A549 (cell line): Measurements from ENCODE around the gene GBP4. TPM values are rescaled to one million over a fixed set of nuclear protein-coding genes. Genes with fewer than 3 reads are reported as not detected.
"Not testable (repeated sequence)": the region's sequence is repeated elsewhere in the genome, so short reads cannot be mapped to it uniquely, and the experiment has no call there.

Source experiments
- ATAC-seq, 2 experiments: fragments of 200-7000 bp in 1 of 2; fragments of >200 bp in 1 of 2; cut with Nextera tagmentation in 1 of 2; cut with Tn5 transposase in 1 of 2; 3 replicates each; pipeline versions ENCODE4 v1.8.0 to v1.9.1; 2018 to 2020; ENCODE audit warnings: mild to moderate bottlenecking in 1 of 2, moderate library complexity in 1 of 2
- CTCF ChIA-PET: fragments of 300-600 bp; sonication (Branson Sonifier 250); formaldehyde crosslinking; extraction: SDS; loops from one replicate; lab custom pipeline; 2021; ENCODE audit warnings: antibody characterized with exemption, inconsistent platforms; lab: Yijun Ruan, JAX
- POLR2A ChIA-PET: fragments of 350-600 bp; formaldehyde crosslinking; extraction: SDS; loops from one replicate; lab custom pipeline; 2021; ENCODE audit warnings: antibody characterized with exemption, inconsistent platforms; lab: Yijun Ruan, JAX
- DNase-seq, 2 experiments: peaks; one replicate each; pipeline versions ENCODE4 v3.0.0 to v3.0.0-alpha.2; 2011 to 2016; ENCODE audit warnings: low read depth in 1 of 2, low spot score in 1 of 2
- FAIRE-seq: peaks from 2 replicates; lab custom pipeline; 2011; peaks lifted over from hg19 to GRCh38; lab: Jason Lieb, UNC
- H3K27ac ChIP-seq, 2 experiments: fragments of >200 bp; sonication (Bioruptor Twin); formaldehyde crosslinking; 3 replicates each; pipeline ENCODE4 v1.5.1; 2016 to 2017
- H3K4me1 ChIP-seq: fragments of >200 bp; sonication (Bioruptor Twin); formaldehyde crosslinking; 3 replicates; pipeline ENCODE4 v1.6.1; 2016
- H3K4me2 ChIP-seq: fragments of >200 bp; sonication (Bioruptor Twin); formaldehyde crosslinking; 3 replicates; pipeline ENCODE4 v1.6.1; 2016
- H3K4me3 ChIP-seq: fragments of >200 bp; sonication (Bioruptor Twin); formaldehyde crosslinking; 3 replicates; pipeline ENCODE4 v1.5.1; 2016
- H3K9me3 ChIP-seq: fragments of >200 bp; sonication (Bioruptor Twin); formaldehyde crosslinking; 3 replicates; pipeline ENCODE4 v1.6.1; 2016
- BCL3 ChIP-seq: fragments of >200 bp; sonication (Bioruptor Twin); formaldehyde crosslinking; IDR thresholded peaks from 3 replicates; pipeline ENCODE4 v1.6.1; 2016
- CHD4 ChIP-seq: fragments of 200-600 bp; sonication (generic); IDR thresholded peaks from 2 replicates; pipeline ENCODE4 v1.6.1; 2016; ENCODE audit warnings: antibody characterized with exemption, mild to moderate bottlenecking, borderline replicate concordance
- CTCF ChIP-seq: fragments of >200 bp; sonication (Bioruptor Twin); formaldehyde crosslinking; IDR thresholded peaks from 3 replicates; pipeline ENCODE4 v1.5.1; 2016
- EHF ChIP-seq: fragments of 250-450 bp; sonication (Bioruptor Pico); IDR thresholded peaks from 2 replicates; pipeline ENCODE4 v1.5.0; 2020; ENCODE audit warnings: mild to moderate bottlenecking
- EHMT2 ChIP-seq: fragments of 200-600 bp; sonication (generic); IDR thresholded peaks from 2 replicates; pipeline ENCODE4 v1.6.1; 2016; ENCODE audit warnings: antibody characterized with exemption, low read depth, mild to moderate bottlenecking, moderate library complexity
- ESRRA ChIP-seq: fragments of 150-350 bp; IDR thresholded peaks from 2 replicates; pipeline ENCODE4 v1.6.1; 2014; ENCODE audit warnings: mild to moderate bottlenecking, low read length, borderline replicate concordance
- GATA3 ChIP-seq: IDR thresholded peaks from 2 replicates; pipeline ENCODE4 v1.6.1; 2012; ENCODE audit warnings: borderline replicate concordance
- HOXB13 ChIP-seq: fragments of 250-450 bp; sonication (Bioruptor Pico); IDR thresholded peaks from 2 replicates; pipeline ENCODE4 v1.5.0; 2020; ENCODE audit warnings: low read depth, mild to moderate bottlenecking, moderate library complexity
- HOXB5 ChIP-seq: fragments of 250-450 bp; sonication (Bioruptor Pico); IDR thresholded peaks from 2 replicates; pipeline ENCODE4 v1.5.0; 2020; ENCODE audit warnings: mild to moderate bottlenecking, moderate library complexity
- KDM1A ChIP-seq: fragments of 200-600 bp; sonication (generic); IDR thresholded peaks from 2 replicates; pipeline ENCODE4 v1.6.1; 2016; ENCODE audit warnings: low read depth, mild to moderate bottlenecking
- KDM5A ChIP-seq: fragments of 200-600 bp; sonication (generic); IDR thresholded peaks from 2 replicates; pipeline ENCODE4 v1.6.1; 2016; ENCODE audit warnings: antibody characterized with exemption, mild to moderate bottlenecking
- MAFK ChIP-seq: fragments of 450-650 bp; IDR thresholded peaks from 2 replicates; pipeline ENCODE4 v1.6.1; 2014; ENCODE audit not compliant: partially characterized antibody
- MAZ ChIP-seq: fragments of 150-350 bp; IDR thresholded peaks from 2 replicates; pipeline ENCODE4 v1.6.1; 2014; ENCODE audit warnings: antibody characterized with exemption, low read depth, low read length, borderline replicate concordance
- MYC ChIP-seq: IDR thresholded peaks from 2 replicates; pipeline ENCODE4 v1.6.1; 2012; ENCODE audit warnings: mild to moderate bottlenecking, inconsistent platforms, low read length, improper control_type of control experiment, borderline replicate concordance
- NFE2L2 ChIP-seq: fragments of 150-350 bp; conservative IDR thresholded peaks from 2 replicates; pipeline ENCODE4 v1.6.1; 2014; ENCODE audit warnings: low read length
- PBX3 ChIP-seq: IDR thresholded peaks from 2 replicates; pipeline ENCODE4 v1.6.1; 2012
- PHF8 ChIP-seq: fragments of 200-600 bp; sonication (generic); IDR thresholded peaks from 2 replicates; pipeline ENCODE4 v1.6.1; 2016; ENCODE audit warnings: low read depth, mild to moderate bottlenecking, antibody characterized with exemption, moderate library complexity, borderline replicate concordance
- POLR2A ChIP-seq: IDR thresholded peaks from 2 replicates; pipeline ENCODE4 v1.6.1; 2012; ENCODE audit warnings: mild to moderate bottlenecking, low read length
- RAD21 ChIP-seq, 2 experiments: fragments of >200 bp in 1 of 2; sonication (Bioruptor Twin) in 1 of 2; formaldehyde crosslinking in 1 of 2; IDR thresholded peaks in 1 of 2; conservative IDR thresholded peaks in 1 of 2; 2 replicates in 1 of 2; 3 replicates in 1 of 2; pipeline ENCODE4 v1.6.1; 2012 to 2018; ENCODE audit warnings: inconsistent platforms in 1 of 2
- RCOR1 ChIP-seq: fragments of 150-350 bp; IDR thresholded peaks from 2 replicates; pipeline ENCODE4 v1.6.1; 2014; ENCODE audit warnings: antibody characterized with exemption, low read length, low read depth
- REST ChIP-seq: fragments of 200-600 bp; sonication (generic); IDR thresholded peaks from 2 replicates; pipeline ENCODE4 v1.6.1; 2016; ENCODE audit warnings: antibody characterized with exemption, mild to moderate bottlenecking, moderate library complexity
- RFX5 ChIP-seq: fragments of 450-650 bp; IDR thresholded peaks from 2 replicates; pipeline ENCODE4 v1.7.1; 2014; ENCODE audit warnings: antibody characterized with exemption, mild to moderate bottlenecking, moderate library complexity
- RNF2 ChIP-seq: fragments of 200-600 bp; sonication (generic); IDR thresholded peaks from 2 replicates; pipeline ENCODE4 v1.6.1; 2016; ENCODE audit warnings: low read depth, mild to moderate bottlenecking, antibody characterized with exemption, moderate library complexity, borderline replicate concordance
- SMC3 ChIP-seq: fragments of >200 bp; sonication (Bioruptor Twin); formaldehyde crosslinking; IDR thresholded peaks from 3 replicates; pipeline ENCODE4 v1.6.1; 2018; ENCODE audit warnings: inconsistent platforms
- SREBF2 ChIP-seq: fragments of 450-650 bp; IDR thresholded peaks from 2 replicates; pipeline ENCODE4 v1.6.1; 2014; ENCODE audit warnings: mild to moderate bottlenecking, moderate library complexity
- TP53 ChIP-seq: fragments of 250-450 bp; sonication (Bioruptor Pico); IDR thresholded peaks from 2 replicates; pipeline ENCODE4 v1.5.0; 2021; ENCODE audit warnings: mild to moderate bottlenecking, moderate library complexity
- ZC3H11A ChIP-seq: fragments of 450-650 bp; IDR thresholded peaks from 2 replicates; pipeline ENCODE4 v1.6.1; 2014; ENCODE audit warnings: antibody characterized with exemption, mild to moderate bottlenecking
- ZSCAN20 ChIP-seq: fragments of 250-450 bp; sonication (Bioruptor Pico); IDR thresholded peaks from 2 replicates; pipeline ENCODE4 v1.8.0; 2022; ENCODE audit warnings: mild to moderate bottlenecking, moderate library complexity
- whole genome bisulfite sequencing: methylation state at CpG from one replicate; pipeline ENCODE4 v1.1.6; 2017; ENCODE audit errors: missing lambda C conversion rate; 5-methylcytosine and 5-hydroxymethylcytosine counted together
- polyA plus RNA-seq, 4 experiments: library from polyadenylated mRNA; depleted of rRNA in 3 of 4; stranded (reverse); fragments of >200 nt; fragmentation: RNase III in 1 of 4; extraction: RNeasy Plus Mini Kit Qiagen cat#74134 plus additional on column Dnase treatment in 1 of 4; gene quantifications; 2 replicates in 3 of 4; 3 replicates in 1 of 4; pipeline ENCODE4 v1.2.3, GENCODE V29; 2011 to 2017

Gene GBP4
- polyA plus RNA-seq, 2 of the 4 experiments (the other 2 are of a cell fraction), result not detected

- CTCF ChIA-PET, POLR2A ChIA-PET, FAIRE-seq, ATAC-seq, H3K4me3 ChIP-seq, DNase-seq, H3K4me1 ChIP-seq, H3K4me2 ChIP-seq, H3K9me3 ChIP-seq, H3K27ac ChIP-seq: not testable (repeated sequence)
- 0% methylated on average over 2 of the region's 3 CpGs for WGBS
- peak; percentile 65 for TF ChIP-seq MAFK
These were observed 20.2 kb upstream of the GBP4 start for GRCh38 chr1:89218941-89219340.

GRCh38 chr1:89213347-89213746 is 14.6 kb upstream of the GBP4 start:
- FAIRE-seq (no peak), ATAC-seq (no peak), DNase-seq (no peak)
- no peak overlapping the region for H3K4me3 ChIP-seq
- H3K4me2 ChIP-seq, result no peak overlapping the region
- H3K9me3 ChIP-seq, result no peaks in the 10 kb centered on the region
- CTCF ChIA-PET, result no interaction called here
- TF ChIP-seq EHF (CRISPR knock-in tag) (no peak), ZC3H11A (no peak), KDM1A (no peak), PHF8 (no peak), EHMT2 (no peak), GATA3 (no peak), RAD21 (conservative IDR thresholded peaks at IDR 0.05 in 1 of 2, IDR thresholded peaks at IDR 0.05 in 1 of 2) (no peak), MAZ (no peak), CHD4 (no peak), BCL3 (no peak), ESRRA (no peak), REST (no peak), HOXB5 (CRISPR knock-in tag) (no peak), POLR2A (no peak)
- WGBS, result 5% methylated on average over 1 of the region's 1 CpG
- H3K4me1 ChIP-seq, result no peaks in the 10 kb centered on the region
- POLR2A ChIA-PET, result no interaction called here
- no peak overlapping the region for H3K27ac ChIP-seq

- no peak for FAIRE-seq
- WGBS, result 0% methylated on average over 1 of the region's 1 CpG
- Histone ChIP-seq H3K9me3 (no peaks in the 10 kb centered on the region), H3K4me1 (no peaks in the 10 kb centered on the region), H3K4me2 (no peak overlapping the region), H3K4me3 (no peak overlapping the region), H3K27ac (no peak overlapping the region)
- DNase-seq, result no peak
- ChIA-PET POLR2A (no interaction called here), CTCF (no interaction called here)
- no peak for ATAC-seq
- no peak for TF ChIP-seq RNF2
- no peak for TF ChIP-seq ZC3H11A
- TF ChIP-seq HOXB5 (CRISPR knock-in tag), result no peak
- TF ChIP-seq KDM5A, result no peak
- TF ChIP-seq SMC3, result no peak
- TF ChIP-seq RFX5, result no peak
- no peak for TF ChIP-seq SREBF2
- TF ChIP-seq RCOR1, result no peak
- no peak for TF ChIP-seq HOXB13 (CRISPR knock-in tag)
- no peak for TF ChIP-seq TP53
- no peak for TF ChIP-seq PBX3
- no peak for TF ChIP-seq NFE2L2
- TF ChIP-seq ZSCAN20 (CRISPR knock-in tag), result no peak
- no peak for TF ChIP-seq CTCF
- TF ChIP-seq MYC, result no peak
These were observed 12.4 kb upstream of the GBP4 start for GRCh38 chr1:89211035-89211634.
